ENCODE data around the gene RHBDL3. TPM values are rescaled to one million over a fixed set of nuclear protein-coding genes. Genes with fewer than 3 reads are reported as not detected.

RHBDL3 gene
- polyA plus RNA-seq, 1 donor (not counting 4 experiments of a cell fraction or from before 2014, with no cell fraction given), result not detected

- dilution Hi-C loops (cut with MboI; ENCODE audit: extremely low pct_ligation_motif_present, low sequenced_read_pairs), result no loop called here
- no peaks in the 10 kb centered on the region for H3K27me3 ChIP-seq (ENCODE audit: control insufficient read depth, extremely low read depth, insufficient read depth, low read length)
- no peaks in the 10 kb centered on the region for H3K9me3 ChIP-seq (ENCODE audit: control insufficient read depth, low read depth, low read length)
- no peaks in the 10 kb centered on the region for H3K9me1 ChIP-seq (ENCODE audit: control insufficient read depth, extremely low read depth, insufficient read depth, low read length)
- H3K79me2 ChIP-seq (ENCODE audit: control insufficient read depth, insufficient read depth, low read length), result no peaks in the 10 kb centered on the region
- H2AFZ ChIP-seq (ENCODE audit: control insufficient read depth, low read length), result no peak overlapping the region
- no peak for TF ChIP-seq CTCF (optimal IDR thresholded peaks at IDR 0.05 in 1 of 3, IDR thresholded peaks at IDR 0.05 in 1 of 3, conservative IDR thresholded peaks at IDR 0.05 in 1 of 3; ENCODE audit: extremely low read depth in 1 of 3, insufficient read depth in 2 of 3, low read length in 3 of 3)
- TF ChIP-seq EZH2 (IDR thresholded peaks at IDR 0.05; ENCODE audit: low read length), result no peak
- FAIRE-seq (no peak), DNase-seq (ENCODE audit: low read depth, low spot score) (no peak)
- H3K9ac ChIP-seq (ENCODE audit: control insufficient read depth, extremely low read depth, insufficient read depth, low read length), result no peak overlapping the region
- H3K4me2 ChIP-seq (ENCODE audit: control insufficient read depth, extremely low read depth, insufficient read depth, low read depth, low read length), result no peak overlapping the region
- no peak overlapping the region for H3K4me3 ChIP-seq (ENCODE audit: control insufficient read depth in 2 of 3, extremely low read depth in 1 of 3, insufficient read depth in 2 of 3, low read depth in 1 of 3, low read length in 3 of 3)
- H3K36me3 ChIP-seq (ENCODE audit: control insufficient read depth in 2 of 2, extremely low read depth in 1 of 2, insufficient read depth in 2 of 2, low read length in 2 of 2), result no peaks in the 10 kb centered on the region
- no peaks in the 10 kb centered on the region for H4K20me1 ChIP-seq (ENCODE audit: control insufficient read depth, extremely low read depth, insufficient read depth, low read length)
- H3K4me1 ChIP-seq (ENCODE audit: control insufficient read depth, extremely low read depth, insufficient read depth, low read length), result no peaks in the 10 kb centered on the region
- no peak overlapping the region for H3K27ac ChIP-seq (ENCODE audit: control insufficient read depth, insufficient read depth, low read length)
These were observed 26.2 kb upstream of the RHBDL3 start for GRCh38 chr17:32239456-32239855.

GRCh38 chr17:32240750-32241149 is 24.9 kb upstream of the RHBDL3 start:
- H3K4me3 ChIP-seq (ENCODE audit: control insufficient read depth in 2 of 3, extremely low read depth in 1 of 3, insufficient read depth in 2 of 3, low read depth in 1 of 3, low read length in 3 of 3), result no peak overlapping the region
- H3K27me3 ChIP-seq (ENCODE audit: control insufficient read depth, extremely low read depth, insufficient read depth, low read length), result no peaks in the 10 kb centered on the region
- no peak overlapping the region for H3K27ac ChIP-seq (ENCODE audit: control insufficient read depth, insufficient read depth, low read length)
- dilution Hi-C loops (cut with MboI; ENCODE audit: extremely low pct_ligation_motif_present, low sequenced_read_pairs), result no loop called here
- no peak overlapping the region for H2AFZ ChIP-seq (ENCODE audit: control insufficient read depth, low read length)
- no peaks in the 10 kb centered on the region for H3K9me1 ChIP-seq (ENCODE audit: control insufficient read depth, extremely low read depth, insufficient read depth, low read length)
- no peak for FAIRE-seq
- H3K4me2 ChIP-seq (ENCODE audit: control insufficient read depth, extremely low read depth, insufficient read depth, low read depth, low read length), result no peak overlapping the region
- no peaks in the 10 kb centered on the region for H4K20me1 ChIP-seq (ENCODE audit: control insufficient read depth, extremely low read depth, insufficient read depth, low read length)
- no peaks in the 10 kb centered on the region for H3K79me2 ChIP-seq (ENCODE audit: control insufficient read depth, insufficient read depth, low read length)
- DNase-seq (ENCODE audit: low read depth, low spot score), result no peak
- no peaks in the 10 kb centered on the region for H3K4me1 ChIP-seq (ENCODE audit: control insufficient read depth, extremely low read depth, insufficient read depth, low read length)
- no peaks in the 10 kb centered on the region for H3K36me3 ChIP-seq (ENCODE audit: control insufficient read depth in 2 of 2, extremely low read depth in 1 of 2, insufficient read depth in 2 of 2, low read length in 2 of 2)
- TF ChIP-seq CTCF (optimal IDR thresholded peaks at IDR 0.05 in 1 of 3, IDR thresholded peaks at IDR 0.05 in 1 of 3, conservative IDR thresholded peaks at IDR 0.05 in 1 of 3; ENCODE audit: extremely low read depth in 1 of 3, insufficient read depth in 2 of 3, low read length in 3 of 3), result no peak
- TF ChIP-seq EZH2 (IDR thresholded peaks at IDR 0.05; ENCODE audit: low read length), result no peak
- no peak overlapping the region for H3K9ac ChIP-seq (ENCODE audit: control insufficient read depth, extremely low read depth, insufficient read depth, low read length)
- H3K9me3 ChIP-seq (ENCODE audit: control insufficient read depth, low read depth, low read length), result no peaks in the 10 kb centered on the region

All from keratinocyte (primary cell).